ENCODE data around the gene DYNLT3.

The DYNLT3 gene

GRCh38 chrX:37796805-37797204 is 50.6 kb downstream of the DYNLT3 start:
- no peak for TF ChIP-seq CTCF (IDR thresholded peaks at IDR 0.05; ENCODE audit: low read depth, low read length)
- DNase-seq (ENCODE audit: extremely low read depth, low read depth): no peak

GRCh38 chrX:37796310-37796709 is 51.1 kb downstream of the DYNLT3 start:
- no peak for TF ChIP-seq CTCF (IDR thresholded peaks at IDR 0.05; ENCODE audit: low read depth, low read length)
- DNase-seq (ENCODE audit: extremely low read depth, low read depth): no peak

All from AG09319 (cell line).